H1 (cell line): ENCODE data around the gene CNTN5. TPM values are rescaled to one million over a fixed set of nuclear protein-coding genes. Genes with fewer than 3 reads are reported as not detected.

ENCODE experiments used
- CTCF ChIA-PET: fragments of 300-600 bp; sonication (Branson Sonifier 250); formaldehyde crosslinking; loops from one replicate; lab custom pipeline; 2021; ENCODE audit not compliant: partially characterized antibody; lab: Charles Lee
- POLR2A ChIA-PET: fragments of 300-600 bp; sonication (Branson Sonifier 250); formaldehyde crosslinking; loops from one replicate; lab custom pipeline; 2021; ENCODE audit warnings: inconsistent platforms; ENCODE audit not compliant: partially characterized antibody; lab: Charles Lee
- DNase-seq, 2 experiments: peaks; one replicate each; pipeline versions ENCODE4 v3.0.0 to v3.0.0-alpha.2; 2010 to 2022; ENCODE audit warnings: low spot score in 2 of 2, low read depth in 1 of 2, mixed read lengths in 1 of 2
- FAIRE-seq: peaks from 2 replicates; lab custom pipeline; 2011; peaks lifted over from hg19 to GRCh38; lab: Jason Lieb, UNC
- H2AFZ ChIP-seq: 2 replicates; pipeline ENCODE4 v1.8.1; 2012; ENCODE audit warnings: low read length, inconsistent platforms
- H2AK5ac ChIP-seq: 2 replicates; pipeline ENCODE4 v1.6.1; 2013; ENCODE audit warnings: low read depth, low read length
- H2BK120ac ChIP-seq: replicated peaks from 2 replicates; pipeline ENCODE3; 2013; ENCODE audit warnings: low read depth, low read length, inconsistent platforms
- H2BK12ac ChIP-seq: 2 replicates; pipeline ENCODE4 v1.6.1; 2013; ENCODE audit warnings: low read depth, low read length
- H2BK15ac ChIP-seq: 2 replicates; pipeline ENCODE4 v1.6.1; 2013; ENCODE audit warnings: low read length
- H2BK20ac ChIP-seq: 2 replicates; pipeline ENCODE4 v1.6.1; 2013; ENCODE audit warnings: low read length
- H2BK5ac ChIP-seq: 2 replicates; pipeline ENCODE4 v1.6.1; 2013; ENCODE audit warnings: low read depth, low read length
- H3K14ac ChIP-seq: 2 replicates; pipeline ENCODE4 v1.6.1; 2013; ENCODE audit warnings: inconsistent platforms; ENCODE audit not compliant: insufficient read length
- H3K18ac ChIP-seq: 2 replicates; pipeline ENCODE4 v1.6.1; 2013; ENCODE audit warnings: low read length; ENCODE audit errors: extremely low read depth
- H3K23ac ChIP-seq: 2 replicates; pipeline ENCODE4 v1.6.1; 2013; ENCODE audit warnings: inconsistent platforms; ENCODE audit not compliant: insufficient read length
- H3K23me2 ChIP-seq: 2 replicates; pipeline ENCODE4 v1.6.1; 2013; ENCODE audit warnings: low read depth, low read length
- H3K27ac ChIP-seq: 2 replicates; pipeline ENCODE4 v1.6.1; 2011; ENCODE audit warnings: low read depth, low read length, inconsistent platforms
- H3K27me3 ChIP-seq, 4 experiments: replicated peaks in 1 of 4; 1 replicate in 1 of 4; 2 replicates in 3 of 4; pipeline versions ENCODE4 v1.6.1 to v1.8.1; 2011 to 2013; ENCODE audit warnings: low read length in 3 of 4, mild to moderate bottlenecking in 3 of 4, inconsistent platforms in 2 of 4, mixed read lengths in 2 of 4, moderate library complexity in 1 of 4; ENCODE audit not compliant: control insufficient read depth in 3 of 4, insufficient read depth in 3 of 4; ENCODE audit errors: extremely low read depth in 1 of 4
- H3K36me3 ChIP-seq, 4 experiments: 2 replicates each; pipeline versions ENCODE4 v1.6.1 to v1.8.1; 2011 to 2013; ENCODE audit warnings: mild to moderate bottlenecking in 4 of 4, low read length in 3 of 4, moderate library complexity in 2 of 4, control low read depth in 1 of 4, inconsistent platforms in 1 of 4; ENCODE audit not compliant: insufficient read depth in 4 of 4, control insufficient read depth in 2 of 4
- H3K4ac ChIP-seq: replicated peaks from 2 replicates; pipeline ENCODE3; 2013; ENCODE audit warnings: low read length, low read depth, mixed read lengths, inconsistent platforms; ENCODE audit not compliant: insufficient read length
- H3K4me1 ChIP-seq, 4 experiments: replicated peaks in 1 of 4; 1 replicate in 1 of 4; 2 replicates in 3 of 4; pipeline versions ENCODE4 v1.6.1 to v1.8.1; 2011 to 2013; ENCODE audit warnings: low read length in 3 of 4, inconsistent platforms in 2 of 4, mixed read lengths in 1 of 4; ENCODE audit not compliant: insufficient read depth in 4 of 4, control insufficient read depth in 3 of 4
- H3K4me2 ChIP-seq, 2 experiments: 2 replicates each; pipeline versions ENCODE4 v1.6.1 to v1.8.1; 2011 to 2013; ENCODE audit warnings: low read depth in 2 of 2, low read length in 2 of 2, control low read depth in 1 of 2, inconsistent platforms in 1 of 2, mild to moderate bottlenecking in 1 of 2; ENCODE audit not compliant: insufficient read depth in 1 of 2
- H3K4me3 ChIP-seq, 4 experiments: fragments of 200-600, 300-600 bp in 1 of 4; sonication (generic), shearing (Covaris generic), sonication (Bioruptor Twin) in 1 of 4; 2 replicates each; pipeline versions ENCODE4 v1.5.1 to v1.8.1; 2011 to 2016; ENCODE audit warnings: low read length in 4 of 4, low read depth in 3 of 4, control low read depth in 2 of 4, inconsistent platforms in 2 of 4, mild to moderate bottlenecking in 2 of 4, mixed read lengths in 1 of 4, moderate library complexity in 1 of 4; ENCODE audit not compliant: insufficient read depth in 2 of 4; ENCODE audit errors: extremely low read depth in 1 of 4
- H3K56ac ChIP-seq: replicated peaks from 2 replicates; pipeline ENCODE3; 2013; ENCODE audit warnings: low read depth, mild to moderate bottlenecking, mixed read lengths, low read length, inconsistent platforms; ENCODE audit not compliant: insufficient read length
- H3K79me1 ChIP-seq: 2 replicates; pipeline ENCODE4 v1.6.1; 2013; ENCODE audit warnings: low read depth, low read length, control low read depth
- H3K79me2 ChIP-seq, 2 experiments: 2 replicates each; pipeline versions ENCODE4 v1.6.1 to v1.8.1; 2012 to 2013; ENCODE audit warnings: low read length in 2 of 2, mild to moderate bottlenecking in 2 of 2, inconsistent platforms in 1 of 2; ENCODE audit not compliant: insufficient read depth in 2 of 2, control insufficient read depth in 1 of 2
- H3K9ac ChIP-seq, 4 experiments: replicated peaks in 1 of 4; 1 replicate in 1 of 4; 2 replicates in 3 of 4; pipeline versions ENCODE4 v1.6.1 to v1.8.1; 2011 to 2013; ENCODE audit warnings: low read depth in 3 of 4, low read length in 3 of 4, control low read depth in 2 of 4, mild to moderate bottlenecking in 2 of 4, moderate library complexity in 2 of 4, inconsistent platforms in 1 of 4; ENCODE audit errors: extremely low read depth in 1 of 4
- H3K9me3 ChIP-seq, 2 experiments: 2 replicates each; pipeline versions ENCODE4 v1.6.1 to v1.8.1; 2012 to 2013; ENCODE audit warnings: mild to moderate bottlenecking in 2 of 2, moderate library complexity in 2 of 2, control low read depth in 1 of 2, inconsistent platforms in 1 of 2, low read depth in 1 of 2, low read length in 1 of 2, mixed read lengths in 1 of 2; ENCODE audit not compliant: insufficient read depth in 2 of 2
- H4K20me1 ChIP-seq, 2 experiments: replicated peaks in 1 of 2; 2 replicates each; pipeline versions ENCODE3 to v1.8.1; 2011 to 2013; ENCODE audit warnings: inconsistent platforms in 2 of 2, low read length in 2 of 2, mild to moderate bottlenecking in 1 of 2; ENCODE audit not compliant: insufficient read depth in 2 of 2, control insufficient read depth in 1 of 2
- H4K5ac ChIP-seq: 2 replicates; pipeline ENCODE4 v1.6.1; 2013; ENCODE audit warnings: low read length, low read depth, mixed read lengths, inconsistent platforms; ENCODE audit not compliant: insufficient read length
- H4K8ac ChIP-seq: 2 replicates; pipeline ENCODE4 v1.8.0; 2013; ENCODE audit warnings: mild to moderate bottlenecking, moderate library complexity, low read length, inconsistent platforms; ENCODE audit not compliant: insufficient read depth; ENCODE audit errors: extremely low read depth
- H4K91ac ChIP-seq: replicated peaks from 2 replicates; pipeline ENCODE3; 2013; ENCODE audit warnings: low read length, mixed read lengths, inconsistent platforms; ENCODE audit not compliant: insufficient read length
- BACH1 ChIP-seq: IDR thresholded peaks from 2 replicates; pipeline ENCODE4 v1.6.1; 2012; ENCODE audit warnings: low read length, improper control_type of control experiment
- WGBS, 2 experiments: shearing (Covaris generic) in 1 of 2; methylation state at CpG; one replicate each; pipeline versions ENCODE4 v1.1.6 to v1.1.7; 2013 to 2015; ENCODE audit warnings: low lambda C conversion rate in 2 of 2, mixed read lengths in 2 of 2, inconsistent platforms in 1 of 2, low coverage in 1 of 2, missing lambda C conversion rate in 1 of 2; ENCODE audit not compliant: insufficient replicate concordance in 2 of 2, insufficient coverage in 1 of 2, insufficient read length in 1 of 2; ENCODE audit errors: extremely low coverage in 1 of 2, missing lambda C conversion rate in 1 of 2; 5-methylcytosine and 5-hydroxymethylcytosine counted together
- polyA plus RNA-seq, 7 experiments: library from polyadenylated mRNA; depleted of rRNA in 3 of 7; stranded (reverse) in 5 of 7; unstranded in 2 of 7; fragments of >200 nt in 5 of 7; fragments of 200-250 nt in 2 of 7; gene quantifications; 1 replicate in 5 of 7; 2 replicates in 1 of 7; 4 replicates in 1 of 7; pipeline versions ENCODE4 v1.2.1 to v1.2.3, GENCODE V29; 2011 to 2013; ENCODE audit warnings: missing spikeins in 2 of 7, mixed read lengths in 2 of 7
- total RNA-seq: library from RNA; stranded (reverse); fragmentation: NEBNext Ultra II Directional; extraction: Animal tissue kit (Norgen Biotek cat#: 25700); gene quantifications from 2 replicates; pipeline ENCODE4 v1.2.1, GENCODE V29; 2021

CNTN5 gene
- total and polyA plus RNA-seq, 2 of the 8 experiments (the other 6 are each of a cell fraction or from before 2014, with no cell fraction given): not detected

- Histone ChIP-seq H2AK5ac (no peak overlapping the region), H2BK12ac (no peak overlapping the region), H3K9ac (no peak overlapping the region), H3K79me1 (no peaks in the 10 kb centered on the region), H2BK5ac (no peak overlapping the region), H3K79me2 (no peaks in the 10 kb centered on the region), H3K14ac (no peak overlapping the region), H4K5ac (no peak overlapping the region), H4K20me1 (no peaks in the 10 kb centered on the region), H2AFZ (no peak overlapping the region), H3K27ac (no peak overlapping the region), H3K23me2 (no peaks in the 10 kb centered on the region), H4K8ac (no peak overlapping the region), H3K4me2 (no peak overlapping the region), H3K9me3 (no peaks in the 10 kb centered on the region), H2BK120ac (no peak overlapping the region), H3K4ac (no peak overlapping the region), H2BK20ac (no peak overlapping the region), H3K56ac (no peak overlapping the region), H3K36me3 (no peaks in the 10 kb centered on the region), H3K23ac (no peak overlapping the region), H2BK15ac (no peak overlapping the region), H4K91ac (no peak overlapping the region), H3K4me3 (no peak overlapping the region), H3K18ac (no peak overlapping the region), H3K27me3 (no peaks in the 10 kb centered on the region), H3K4me1 (no peaks in the 10 kb centered on the region)
- ChIA-PET CTCF (no interaction called here), POLR2A (no interaction called here)
- DNase-seq (no peak), FAIRE-seq (no peak)
- no peak for TF ChIP-seq BACH1
- WGBS, 2 experiments: 95% methylated on average over 2 of the region's 2 CpGs; no CpG with 5 or more reads in 1 of the 2 experiments
Measured at GRCh38 chr11:99589771-99590170, 569.0 kb downstream of the CNTN5 start.
